GDM1 (cell line): ENCODE data around the gene HOXB9.
A peak's percentile ranks its signal among the peaks of the same experiment; 100 is the strongest.

Source experiments
- DNase-seq: peaks from one replicate; lab custom pipeline; 2025; lab: John Stamatoyannopoulos, UW

HOXB9 gene

GRCh38 chr17:48639136-48639535 lies 13.0 kb upstream of the HOXB9 start:
- DNase-seq, result no peak

GRCh38 chr17:48637323-48638260 lies 11.4 kb upstream of the HOXB9 start:
- no peak for DNase-seq

DNA sequence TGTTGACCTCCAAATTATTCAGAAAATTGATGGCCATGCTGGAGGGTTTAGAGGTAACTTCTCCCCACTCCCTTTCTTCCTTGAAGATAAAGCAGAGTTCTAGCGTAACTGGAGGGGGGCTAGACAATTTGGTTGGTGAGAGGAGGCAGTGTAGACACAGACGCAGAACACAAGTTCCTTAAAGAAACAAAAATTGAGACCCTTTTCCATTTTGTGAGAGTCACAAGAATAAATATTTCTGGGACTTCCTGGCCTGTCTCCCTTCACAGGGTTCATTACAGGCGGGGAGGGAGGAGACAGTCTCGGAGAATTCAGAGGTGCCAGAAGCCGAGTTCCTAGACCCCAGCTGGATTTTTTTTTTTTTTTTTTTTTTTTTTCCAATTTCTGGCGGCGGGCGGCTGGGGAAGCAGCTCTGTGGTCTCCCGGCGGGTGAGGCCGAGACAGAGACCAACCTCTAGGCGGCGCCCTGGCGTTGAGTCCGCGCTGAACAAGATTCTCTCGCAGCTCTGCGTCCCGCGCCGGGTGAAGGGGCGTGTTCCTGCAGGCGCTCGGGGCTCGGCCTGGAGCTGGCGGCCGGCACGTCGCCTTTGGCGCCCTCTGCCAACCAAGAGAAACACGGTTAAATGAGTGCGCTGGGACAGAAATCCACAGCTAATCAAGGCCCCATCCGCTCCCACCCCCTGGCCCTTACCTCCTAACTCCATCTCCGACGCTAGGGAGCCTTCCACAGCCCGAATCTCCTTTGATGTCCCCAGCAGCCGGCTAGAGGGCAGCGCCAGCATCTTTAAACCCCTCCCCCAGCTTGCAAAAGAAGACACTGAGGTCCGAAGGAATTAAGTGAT lies 10.2 kb upstream of the HOXB9 start:
- peak; percentile 23 for DNase-seq

DNA sequence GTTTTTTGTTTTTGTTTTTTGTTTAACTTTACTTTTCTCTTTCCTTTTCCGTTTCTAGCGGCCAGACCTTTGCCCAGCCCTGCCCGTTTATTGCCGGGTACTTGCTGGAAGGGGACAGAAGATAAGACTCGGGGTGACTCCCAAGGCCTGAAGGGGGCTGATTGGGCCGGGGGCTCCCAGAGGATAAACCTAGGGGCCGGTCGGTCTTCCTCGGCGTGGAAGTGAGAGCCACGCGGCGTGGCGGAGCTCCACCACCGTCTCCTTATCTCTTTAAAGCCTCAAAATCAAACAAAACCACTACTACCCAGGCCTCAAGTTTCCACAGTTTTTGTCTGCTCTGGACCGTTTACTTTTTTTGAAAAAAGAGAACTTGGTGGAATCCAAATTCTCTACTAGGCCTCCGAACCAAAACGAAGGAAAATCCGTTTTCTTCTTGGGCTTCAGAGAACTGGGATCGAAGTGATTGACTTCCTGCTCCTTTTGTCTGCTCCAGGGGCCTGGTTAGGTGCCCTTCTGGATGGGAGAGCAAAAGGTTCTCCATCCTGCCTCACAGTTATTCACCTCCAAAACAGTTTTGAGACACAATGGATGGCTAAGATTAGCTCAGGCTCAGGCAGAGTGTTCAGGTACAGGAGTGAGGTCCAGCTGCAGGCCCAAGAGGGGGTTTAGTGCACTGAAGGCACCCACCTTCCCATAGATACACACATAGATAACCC lies 8.5 kb upstream of the HOXB9 start:
- DNase-seq, result no peak

DNA sequence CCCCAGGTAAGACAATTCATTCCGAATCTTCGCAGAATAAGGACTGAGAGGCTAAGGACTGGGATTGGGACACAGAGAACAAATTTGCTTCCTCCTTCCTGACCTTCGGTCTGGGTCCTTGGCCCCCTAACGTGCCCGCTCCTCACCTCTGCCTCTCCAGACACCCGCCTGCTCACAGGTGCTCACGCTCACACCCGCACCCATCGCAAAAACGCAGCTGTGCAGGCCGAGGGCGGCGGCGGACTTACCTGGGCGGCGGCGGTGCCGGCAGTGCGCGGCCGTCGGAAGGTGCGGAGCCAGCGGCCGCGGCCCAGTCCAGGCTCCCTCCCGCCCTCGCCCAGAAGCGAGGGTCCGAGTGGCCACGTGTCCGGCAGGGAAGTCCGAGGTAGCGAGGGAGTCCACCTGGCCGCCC lies 7.1 kb upstream of the HOXB9 start:
- DNase-seq, result no peak

GRCh38 chr17:48632579-48633265 lies 6.6 kb upstream of the HOXB9 start:
- DNase-seq, result no peak

DNA sequence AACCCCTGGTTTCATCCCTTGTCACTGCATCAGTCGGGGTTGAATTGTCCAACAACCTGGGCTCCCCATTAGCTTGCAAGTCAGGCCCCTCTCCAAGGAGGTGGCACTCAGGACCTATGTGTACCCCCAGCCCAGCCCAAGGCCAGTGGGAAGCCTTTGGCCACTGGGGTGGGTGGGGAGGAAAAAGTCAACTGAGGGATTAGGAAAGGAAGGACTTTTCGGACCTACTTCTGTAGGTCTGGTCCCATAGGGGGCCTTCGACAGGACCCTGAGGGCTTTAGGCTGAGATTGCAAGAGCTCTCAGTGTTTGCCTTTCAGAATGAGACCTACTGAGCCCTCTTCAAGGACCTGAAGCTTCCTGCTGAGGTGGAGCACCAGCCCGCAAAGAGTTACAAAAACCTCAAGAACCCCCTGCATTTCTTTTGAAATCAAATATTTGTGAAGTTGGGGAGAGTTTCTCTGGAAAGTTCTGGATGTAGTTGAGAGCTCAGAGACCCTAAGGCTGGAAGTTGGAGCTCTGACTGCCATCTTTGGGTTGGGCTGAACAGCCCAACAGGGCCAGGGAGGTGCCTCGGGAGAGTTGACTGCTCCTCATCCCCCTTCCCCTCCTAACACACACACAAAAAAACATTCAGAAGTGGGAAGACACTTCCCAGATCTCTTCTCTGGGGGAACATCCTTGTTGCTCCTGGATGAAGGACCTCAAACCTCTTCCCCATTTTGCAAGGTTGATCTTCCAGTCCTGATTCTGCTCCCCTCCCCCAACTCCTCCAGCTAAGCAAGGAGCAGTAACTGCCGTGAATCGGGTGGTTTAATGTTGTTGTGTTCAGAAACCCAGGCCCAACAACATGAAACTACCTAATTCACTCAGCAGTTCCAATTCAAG lies 5.8 kb upstream of the HOXB9 start:
- no peak for DNase-seq

DNA sequence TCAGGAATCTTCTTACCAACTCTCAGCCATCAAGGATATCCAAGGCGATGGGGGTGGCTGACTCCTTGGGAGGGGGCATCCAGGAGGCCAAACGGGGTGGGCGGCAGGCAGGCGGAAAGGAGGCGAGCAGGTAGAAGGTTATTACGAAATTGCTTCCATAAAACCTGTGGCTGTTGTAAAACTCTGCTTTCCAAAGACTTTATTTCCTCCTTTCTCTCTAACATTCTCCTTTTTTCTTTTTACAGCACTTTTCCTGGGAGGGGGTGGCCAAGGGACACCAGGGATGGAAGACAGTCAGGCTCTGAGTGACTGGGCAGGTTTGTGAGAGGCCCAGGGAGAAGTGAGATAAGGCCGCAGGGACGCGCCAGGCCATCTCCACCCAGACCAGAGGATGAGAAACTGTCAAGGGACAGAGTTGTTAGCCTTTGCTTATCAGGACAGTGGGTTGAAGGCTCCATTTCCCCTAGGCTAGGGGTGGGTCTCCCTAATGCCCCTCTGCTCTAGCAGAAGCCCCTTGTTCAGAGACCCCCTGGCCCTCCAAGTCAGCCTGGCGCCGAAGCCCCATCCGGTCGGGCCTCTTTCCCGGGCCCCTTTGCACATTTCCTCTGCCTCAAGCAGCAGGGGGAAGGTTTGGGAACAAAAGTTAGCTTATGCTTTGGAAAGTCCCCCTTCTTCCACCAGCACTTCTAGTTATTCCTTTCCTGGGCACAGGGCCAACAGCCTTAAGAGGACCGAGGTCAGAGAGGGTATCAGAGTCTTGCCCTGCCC lies 5.0 kb upstream of the HOXB9 start:
- no peak for DNase-seq

GRCh38 chr17:48630009-48630924 lies 4.1 kb upstream of the HOXB9 start:
- DNase-seq, result no peak

- DNase-seq, result no peak
Measured at GRCh38 chr17:48629411-48629759, 3.2 kb upstream of the HOXB9 start.

DNA sequence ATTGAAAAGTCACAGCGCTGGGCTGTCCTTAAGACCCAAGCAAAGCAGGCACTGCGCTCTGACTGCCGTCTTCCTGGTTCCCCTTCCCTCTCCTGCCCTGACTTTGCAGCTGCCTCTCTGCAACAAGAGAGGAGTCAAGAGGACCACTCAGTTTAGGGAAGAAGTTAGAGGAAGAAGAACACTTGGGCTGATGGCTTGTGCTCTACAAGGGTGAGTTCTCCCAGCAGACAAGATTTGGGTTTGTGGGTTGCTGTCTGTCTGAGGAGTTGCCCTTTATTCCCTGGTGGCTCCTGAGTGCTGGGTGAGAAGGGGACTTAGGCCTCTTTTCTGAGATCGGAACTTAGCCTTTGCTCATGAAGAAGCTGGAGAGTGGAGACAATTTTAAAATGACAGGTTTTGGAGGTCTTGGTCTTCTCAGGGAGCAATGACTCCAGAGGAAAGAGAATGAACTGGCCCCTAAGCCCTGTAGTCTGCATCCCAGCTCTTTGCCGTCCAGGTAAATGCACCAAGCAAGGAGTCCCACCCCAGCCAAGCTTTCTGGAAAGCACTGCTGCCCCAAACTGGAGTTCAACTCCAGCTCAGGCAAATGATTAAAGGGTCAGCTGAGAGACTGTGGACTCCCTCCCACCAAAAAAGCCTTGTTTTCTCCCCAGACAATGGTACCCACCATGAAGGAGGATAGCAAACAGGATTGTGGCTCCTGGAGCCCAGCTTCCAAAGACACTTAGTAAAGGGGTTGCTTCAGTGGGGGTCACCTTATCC lies 2.7 kb upstream of the HOXB9 start:
- no peak for DNase-seq

DNA sequence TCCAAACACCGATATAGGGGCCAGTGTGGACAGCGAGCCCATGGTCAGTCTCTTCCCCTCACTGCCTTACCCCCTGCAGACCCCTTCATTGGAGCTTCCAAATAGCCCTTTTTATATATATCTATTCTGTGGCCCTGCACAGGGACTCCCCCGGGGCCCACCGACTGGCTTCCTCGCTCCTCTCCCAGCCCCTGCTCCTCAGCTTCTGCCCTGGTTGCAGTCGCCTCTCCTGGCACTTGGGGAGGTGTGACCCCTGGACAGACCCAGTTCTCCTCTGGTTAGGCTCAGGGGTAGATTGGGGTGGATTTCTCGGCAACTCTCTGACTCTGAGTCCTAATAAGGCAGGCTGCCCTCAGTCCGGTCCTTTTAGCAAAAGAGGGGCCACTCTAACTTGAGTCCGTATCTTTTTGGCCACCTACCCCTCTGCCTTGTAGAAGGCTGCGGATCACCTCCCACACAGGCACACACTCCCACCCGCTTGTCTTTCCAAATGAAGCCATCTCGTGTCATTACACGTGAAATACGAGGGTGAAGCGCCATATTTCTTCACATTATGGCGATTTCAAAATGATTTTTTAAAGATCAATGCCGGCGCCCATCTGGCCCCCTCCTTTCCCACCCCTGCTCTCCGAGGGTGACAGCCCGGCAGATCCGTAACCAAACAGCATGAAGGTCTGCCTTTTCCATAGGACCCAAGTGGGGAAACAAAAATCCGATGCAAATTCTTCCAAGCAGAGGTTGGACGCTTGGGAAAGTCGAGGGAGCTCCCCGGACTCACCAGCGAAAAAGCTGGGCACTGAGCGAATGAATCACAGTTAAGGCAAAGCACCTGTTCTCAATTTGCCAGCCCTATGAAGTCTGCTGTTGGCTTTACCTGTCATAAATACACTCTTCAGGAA lies 1.7 kb upstream of the HOXB9 start:
- DNase-seq, result no peak

DNA sequence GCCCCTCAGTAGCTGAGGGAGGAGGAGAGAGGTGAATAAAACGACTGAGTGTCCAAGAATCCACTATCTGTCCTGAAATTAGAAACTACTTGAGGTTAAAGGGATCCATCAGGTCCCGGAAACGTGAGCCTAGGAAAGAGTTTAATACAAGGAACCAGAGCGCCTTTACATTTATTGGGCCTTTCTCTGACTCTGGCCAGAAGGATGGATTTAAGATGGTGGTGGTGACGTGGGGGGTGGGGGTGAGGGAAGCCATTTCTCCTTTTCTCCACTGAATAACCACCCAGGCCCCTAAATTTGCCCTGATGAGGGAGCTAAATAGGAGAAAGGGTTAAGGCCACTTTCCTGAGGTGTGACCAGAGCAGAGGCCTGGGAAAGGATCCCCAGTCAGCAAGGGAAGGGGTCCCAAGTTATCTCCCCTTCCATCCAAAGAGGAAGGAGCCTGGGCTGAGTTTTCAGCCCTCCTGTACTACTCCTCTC lies 1.0 kb upstream of the HOXB9 start:
- DNase-seq, result no peak

DNA sequence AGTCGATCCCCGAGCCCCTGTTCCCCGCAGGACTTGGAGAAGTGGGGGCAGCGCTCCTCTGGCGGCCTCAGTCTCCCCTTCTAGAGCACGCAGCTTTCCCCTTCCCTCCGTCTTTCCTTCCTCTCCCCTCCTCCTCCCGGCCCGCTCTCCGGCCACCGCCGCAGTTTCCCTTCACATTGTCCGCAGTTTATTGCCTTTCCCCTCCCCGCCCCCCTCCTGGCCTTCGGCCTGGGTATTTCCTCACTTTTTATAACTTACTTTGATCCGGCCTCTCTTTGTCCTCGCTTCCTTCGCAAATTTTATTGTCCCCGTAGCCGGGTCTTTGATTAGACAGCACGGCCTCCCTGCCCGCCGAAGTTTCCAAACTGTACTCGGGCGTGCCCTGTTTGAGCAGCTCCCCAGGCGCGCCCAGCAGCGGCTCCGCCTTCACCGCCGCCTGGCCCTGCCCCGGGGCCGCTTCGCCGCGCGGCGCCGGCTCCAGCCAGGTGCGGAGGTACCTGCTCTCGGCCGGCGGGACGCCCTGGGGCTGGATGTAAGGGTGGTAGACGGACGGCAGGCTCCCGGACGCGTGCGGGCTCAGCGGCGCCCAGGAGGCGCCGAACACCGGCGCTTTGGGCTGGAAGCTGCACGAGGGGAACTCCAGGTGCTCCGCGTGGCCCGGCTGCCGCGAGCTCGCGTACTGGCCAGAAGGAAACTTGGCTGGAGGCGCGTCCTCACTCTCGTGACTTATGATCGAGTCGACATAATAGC lies 488 bp downstream of the HOXB9 start:
- DNase-seq, result no peak

- no peak for DNase-seq
Measured at GRCh38 chr17:48624544-48625494, 1.3 kb downstream of the HOXB9 start.
